NCI-H1105 (cell line): ENCODE measurements around the gene SLIT3.

Source experiments
- DNase-seq: peaks from one replicate; lab custom pipeline; 2025; lab: John Stamatoyannopoulos, UW

The SLIT3 gene

GRCh38 chr5:168992016-168992415 is 308.9 kb downstream of the SLIT3 start:
- no peak for DNase-seq

GRCh38 chr5:168991311-168991710 is 309.6 kb downstream of the SLIT3 start:
- DNase-seq: no peak

- DNase-seq: no peak
Observed at GRCh38 chr5:168990679-168991078, 310.3 kb downstream of the SLIT3 start.

DNA sequence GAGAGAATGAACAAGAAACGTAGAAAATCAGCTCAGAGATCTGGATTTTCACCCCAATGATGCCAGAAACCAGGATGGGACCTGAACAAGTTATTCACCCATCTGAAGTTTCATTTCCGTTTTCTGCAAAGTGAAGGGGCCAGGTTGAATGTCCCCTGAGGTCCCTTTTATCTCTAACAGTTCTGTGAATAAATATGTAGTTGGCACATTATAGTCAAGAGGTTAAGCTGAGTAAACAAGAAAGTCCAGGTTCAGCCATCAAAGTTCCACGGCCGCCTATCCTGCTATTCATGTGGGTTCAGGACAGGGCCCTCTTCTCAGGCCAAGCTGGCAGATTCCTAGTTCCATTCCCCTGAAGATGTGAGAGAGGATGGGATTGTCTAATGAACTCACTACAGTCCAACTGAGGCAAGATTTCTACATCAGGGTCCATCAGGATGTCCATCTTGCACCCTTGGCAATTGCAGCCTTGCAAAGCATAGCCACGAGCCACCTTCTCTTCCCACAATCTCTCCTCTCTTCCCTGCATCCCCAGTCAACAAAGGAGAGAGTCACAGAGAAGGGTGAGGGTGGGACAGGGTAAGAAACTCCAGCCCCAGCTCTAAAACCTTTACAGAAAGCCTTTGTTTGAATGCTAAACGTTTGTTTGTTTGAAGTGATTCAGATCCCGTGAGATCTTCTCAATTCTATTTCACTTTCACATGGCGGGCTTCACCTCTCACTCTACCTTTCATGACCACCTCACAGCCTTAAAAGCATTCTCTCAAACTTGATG is 311.0 kb downstream of the SLIT3 start:
- no peak for DNase-seq

DNA sequence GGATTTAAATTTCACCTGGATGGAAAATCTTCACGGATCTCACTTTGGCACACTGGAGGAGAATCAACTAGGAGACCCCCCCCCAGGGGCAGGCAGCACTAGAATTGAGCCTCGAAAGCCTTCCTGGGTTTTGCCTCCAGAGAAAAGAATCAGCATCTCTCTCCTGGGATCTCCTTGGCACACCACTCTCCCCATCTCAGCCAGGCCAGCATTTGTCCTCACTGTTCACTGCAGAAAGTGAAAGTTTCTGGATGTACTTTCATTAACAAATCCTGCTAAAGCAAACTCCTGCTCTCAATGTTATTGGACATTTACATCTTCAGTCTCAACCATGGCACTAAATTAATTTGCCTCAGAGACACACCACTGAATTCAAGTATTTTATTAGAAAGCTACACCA is 312.2 kb downstream of the SLIT3 start:
- DNase-seq: no peak

DNA sequence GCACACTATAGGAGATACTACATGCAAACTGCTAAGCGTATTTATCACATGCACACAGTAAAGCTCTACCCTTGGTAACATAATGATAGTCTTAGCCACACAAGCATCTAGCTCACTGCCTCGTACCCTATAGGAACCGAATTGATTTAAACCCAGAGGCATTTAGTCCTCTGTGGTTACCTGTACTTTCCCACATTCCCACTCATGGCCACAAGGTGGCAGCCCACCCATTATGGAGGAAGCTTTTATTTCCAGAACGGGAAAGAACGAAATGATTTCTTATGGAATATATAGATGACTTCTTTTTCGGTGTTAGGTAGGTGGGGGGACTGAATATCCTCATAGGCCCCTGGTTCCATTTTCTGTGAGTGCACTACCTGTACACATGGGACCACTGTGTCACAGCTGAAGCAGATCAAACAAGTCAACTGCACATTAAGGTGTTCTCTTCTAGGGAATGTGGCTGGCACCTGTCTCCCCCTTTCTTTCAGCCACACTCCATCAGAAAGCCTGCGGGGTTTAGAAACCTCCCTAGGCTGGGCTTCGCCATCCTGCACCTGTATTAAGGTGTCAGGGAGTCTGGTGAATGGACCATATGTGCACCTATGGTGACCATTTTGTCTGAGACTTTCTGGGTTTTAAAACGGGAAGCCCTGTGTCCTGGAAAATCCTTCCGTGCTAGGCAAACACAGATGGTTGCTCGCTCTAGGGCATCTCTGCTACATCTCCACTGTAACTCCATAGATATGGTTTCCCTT is 313.2 kb downstream of the SLIT3 start:
- DNase-seq: peak; percentile 47

- no peak for DNase-seq
Observed at GRCh38 chr5:168985454-168985853, 315.5 kb downstream of the SLIT3 start.

- DNase-seq: no peak
Observed at GRCh38 chr5:168984135-168984675, 316.7 kb downstream of the SLIT3 start.

GRCh38 chr5:168979135-168979534 is 321.8 kb downstream of the SLIT3 start:
- DNase-seq: no peak

DNA sequence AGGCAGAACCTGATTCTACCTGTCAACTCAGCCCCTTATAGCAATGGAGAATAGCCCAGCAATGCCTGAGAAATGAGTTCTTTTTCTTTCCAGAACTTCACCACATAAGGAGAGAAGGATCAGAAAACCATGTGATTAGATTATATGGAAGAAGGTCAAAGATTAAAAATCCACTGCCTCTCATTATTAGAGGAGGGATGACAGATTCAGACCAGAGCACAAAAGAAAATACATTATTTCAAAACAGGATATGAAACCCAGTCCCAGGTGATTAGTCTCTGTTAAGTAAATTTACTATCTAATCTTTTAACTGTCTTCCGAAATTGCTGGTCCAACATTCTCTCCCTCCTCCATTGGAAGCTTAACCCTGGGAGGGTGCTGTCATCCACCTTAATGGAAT is 322.4 kb downstream of the SLIT3 start:
- no peak for DNase-seq

GRCh38 chr5:168978015-168978414 is 322.9 kb downstream of the SLIT3 start:
- no peak for DNase-seq

DNA sequence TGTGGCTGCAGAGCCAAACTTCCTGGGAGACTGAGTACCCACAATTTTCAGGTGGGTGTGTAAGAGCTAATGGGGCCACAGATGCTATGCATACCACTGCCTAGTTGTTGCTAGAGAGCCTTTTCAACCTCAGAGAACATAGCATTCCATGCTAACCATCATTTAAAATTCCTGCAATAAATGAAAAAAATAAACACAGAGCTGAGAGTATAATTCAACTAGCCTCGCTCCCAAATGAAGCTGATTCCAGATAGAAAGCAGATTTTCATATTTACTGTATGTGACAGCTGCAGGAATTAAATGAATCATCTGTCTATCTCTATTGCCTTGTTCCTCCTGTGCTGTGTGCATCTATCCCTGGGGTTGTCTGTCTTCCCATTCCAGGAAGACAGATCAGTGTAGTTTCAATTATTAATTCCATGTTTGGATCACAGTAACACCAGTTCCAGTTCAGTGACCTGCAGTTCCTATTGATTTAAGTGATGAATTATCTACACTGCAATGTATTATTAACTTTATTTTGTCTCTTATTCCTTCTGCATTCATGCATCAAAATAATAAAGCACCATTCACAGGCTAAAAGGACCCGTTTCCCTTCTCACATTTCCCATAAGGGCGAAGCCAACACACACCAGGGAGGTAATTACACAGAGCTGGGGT is 324.5 kb downstream of the SLIT3 start:
- no peak for DNase-seq

DNA sequence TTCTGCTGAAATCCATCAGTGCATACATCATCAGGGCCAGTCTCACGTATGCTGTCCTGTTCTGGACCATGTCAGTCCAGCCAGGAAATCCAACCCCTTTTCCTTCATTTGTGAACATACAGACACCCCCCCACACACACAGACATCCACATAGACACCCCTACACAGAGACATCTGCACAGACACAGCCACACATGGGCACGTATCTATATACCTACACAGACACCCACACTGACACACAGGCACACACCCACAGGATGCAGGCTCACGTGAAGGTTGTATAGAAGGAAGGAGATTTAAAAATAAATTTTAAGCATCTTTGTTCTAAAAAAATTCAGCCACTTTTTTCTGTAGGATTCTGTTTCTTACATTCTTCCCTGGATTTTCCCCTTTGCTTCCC is 325.6 kb downstream of the SLIT3 start:
- DNase-seq: no peak

DNA sequence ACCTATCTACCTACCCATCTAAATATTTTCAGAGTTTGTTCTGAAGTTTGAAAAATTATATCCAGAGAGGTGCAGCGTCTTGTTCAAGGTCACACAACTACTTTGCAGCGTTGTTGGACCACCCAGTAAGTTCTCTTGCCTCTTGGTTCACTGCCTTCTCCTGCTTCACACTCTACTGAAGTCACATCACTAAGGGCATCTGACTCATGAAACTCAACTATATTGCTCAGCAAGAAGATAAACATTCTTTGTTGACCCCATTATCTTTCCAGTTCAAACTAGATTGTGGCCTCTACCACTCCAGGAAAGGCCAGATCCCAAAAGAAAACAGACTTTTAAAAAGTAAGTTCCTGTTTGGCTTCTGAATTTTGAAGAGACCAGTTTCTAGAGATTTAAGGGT is 326.9 kb downstream of the SLIT3 start:
- no peak for DNase-seq

- DNase-seq: no peak
Observed at GRCh38 chr5:168972731-168973130, 328.2 kb downstream of the SLIT3 start.

DNA sequence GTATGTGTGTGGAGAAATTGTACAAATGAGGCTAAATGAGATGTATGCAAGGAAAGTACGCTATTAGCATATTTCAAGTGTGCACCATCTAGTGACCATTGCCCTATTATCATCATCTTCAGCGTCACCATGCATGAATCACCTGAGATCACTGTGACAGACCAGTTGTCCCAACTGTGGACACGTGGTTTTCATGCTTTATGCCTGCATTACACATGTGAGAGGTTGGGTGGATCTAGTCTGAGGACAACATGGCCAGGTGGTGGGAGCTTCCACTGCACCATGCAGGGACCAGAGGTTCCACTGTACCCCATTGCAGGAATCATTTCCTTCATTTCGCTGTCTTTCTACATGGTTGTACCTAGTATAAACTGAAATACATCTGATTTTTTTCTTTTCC is 329.8 kb downstream of the SLIT3 start:
- no peak for DNase-seq

GRCh38 chr5:168969326-168969886 is 331.5 kb downstream of the SLIT3 start:
- DNase-seq: no peak

DNA sequence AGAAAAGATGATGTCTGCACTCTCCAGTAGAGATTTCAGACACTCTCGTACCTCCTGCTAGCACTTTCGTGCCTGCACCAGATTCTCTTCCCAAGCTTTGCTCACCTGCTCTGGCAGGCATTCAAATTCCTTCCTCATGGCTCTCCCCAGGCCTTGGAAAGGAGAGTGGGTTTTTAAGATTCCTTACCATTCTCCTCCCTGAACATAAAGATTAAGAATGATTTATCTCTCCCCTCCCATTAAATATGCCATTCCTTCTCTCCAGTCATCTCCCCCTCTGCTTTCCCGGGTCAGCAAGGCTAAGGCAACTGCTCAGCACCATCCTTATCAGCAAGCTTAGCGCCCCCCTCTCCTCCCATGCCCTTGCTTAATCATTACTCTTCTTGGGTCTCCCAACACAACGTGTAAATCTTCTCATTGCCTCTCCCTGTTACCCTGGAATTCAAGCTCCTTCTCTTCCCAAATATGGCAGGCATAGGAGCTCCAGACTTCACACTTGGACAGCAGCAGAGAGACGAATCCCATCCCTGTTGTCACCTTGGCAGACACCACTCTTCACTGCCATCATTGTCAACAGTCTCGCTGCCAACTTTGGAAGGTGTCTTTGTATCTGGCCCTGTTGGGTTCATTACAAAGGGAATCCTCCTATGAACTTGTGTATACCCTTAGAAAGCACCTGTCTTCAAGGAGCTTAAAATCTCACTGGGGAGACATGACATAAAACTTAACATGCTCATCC is 332.9 kb downstream of the SLIT3 start:
- no peak for DNase-seq

DNA sequence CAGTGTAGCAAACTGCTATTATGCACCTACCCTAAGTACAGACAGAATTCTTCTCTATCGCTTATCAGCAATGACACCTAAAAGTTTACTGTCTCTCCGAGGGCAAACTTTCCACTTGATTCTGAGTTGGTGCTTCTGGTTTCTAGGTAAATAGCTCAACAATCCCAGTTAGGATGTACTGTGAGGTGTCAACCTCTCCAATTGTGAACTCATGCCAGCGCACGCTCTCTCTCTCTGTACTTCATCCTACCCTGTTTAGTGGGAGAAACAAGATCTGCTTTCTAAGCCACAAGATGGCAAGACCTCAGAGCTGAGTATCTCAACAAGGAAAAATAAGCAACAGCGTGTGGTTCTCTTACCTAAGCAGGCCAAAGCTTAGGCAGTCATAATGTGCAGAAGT is 335.3 kb downstream of the SLIT3 start:
- no peak for DNase-seq

- DNase-seq: no peak
Observed at GRCh38 chr5:168964182-168964581, 336.8 kb downstream of the SLIT3 start.

DNA sequence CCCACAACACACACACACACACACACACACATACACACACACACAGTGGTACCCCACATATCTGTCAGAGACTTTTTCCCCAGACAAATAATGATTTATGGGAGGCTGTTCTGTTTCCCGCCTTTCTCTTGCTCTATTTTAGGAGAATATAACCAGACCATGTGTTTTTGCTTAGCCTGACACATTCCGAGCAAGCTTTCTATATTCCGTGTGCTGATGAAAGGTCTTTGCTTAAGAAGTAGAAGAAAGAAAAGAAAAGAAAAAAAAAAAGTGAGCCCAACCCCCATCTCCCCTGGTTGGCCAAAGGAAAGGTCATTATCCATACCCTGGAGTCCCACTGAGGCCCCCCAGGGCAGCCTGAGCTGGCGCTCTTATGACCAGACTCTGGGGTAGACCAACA is 338.6 kb downstream of the SLIT3 start:
- DNase-seq: no peak

GRCh38 chr5:168961681-168962080 is 339.3 kb downstream of the SLIT3 start:
- no peak for DNase-seq
